GM21786 (cell line): ENCODE measurements around the gene ANO10.

Experiments
- ATAC-seq: cut with Tn5 transposase; IDR thresholded peaks from one replicate; pipeline ENCODE4 v1.9.1; 2021; ENCODE audit not compliant: unreplicated experiment

ANO10 gene

GRCh38 chr3:43353923-43354670 lies 267.7 kb downstream of the ANO10 start:
- no peak for ATAC-seq

- ATAC-seq = no peak
Observed at GRCh38 chr3:43353393-43353792, 268.4 kb downstream of the ANO10 start.

- ATAC-seq = no peak
Observed at GRCh38 chr3:43349716-43350115, 272.1 kb downstream of the ANO10 start.

- no peak for ATAC-seq
Observed at GRCh38 chr3:43348852-43349574, 272.8 kb downstream of the ANO10 start.

- ATAC-seq = no peak
Observed at GRCh38 chr3:43348350-43348749, 273.5 kb downstream of the ANO10 start.

- ATAC-seq = no peak
Observed at GRCh38 chr3:43347774-43348173, 274.0 kb downstream of the ANO10 start.

- no peak for ATAC-seq
Observed at GRCh38 chr3:43346978-43347749, 274.6 kb downstream of the ANO10 start.

- ATAC-seq = no peak
Observed at GRCh38 chr3:43345877-43346276, 275.9 kb downstream of the ANO10 start.

GRCh38 chr3:43345246-43345645 lies 276.6 kb downstream of the ANO10 start:
- no peak for ATAC-seq

- ATAC-seq = no peak
Observed at GRCh38 chr3:43344520-43344919, 277.3 kb downstream of the ANO10 start.

GRCh38 chr3:43343815-43344214 lies 278.0 kb downstream of the ANO10 start:
- ATAC-seq = no peak

GRCh38 chr3:43343185-43343584 lies 278.6 kb downstream of the ANO10 start:
- ATAC-seq = no peak

GRCh38 chr3:43341788-43342187 lies 280.0 kb downstream of the ANO10 start:
- ATAC-seq = no peak

GRCh38 chr3:43340403-43340802 lies 281.4 kb downstream of the ANO10 start:
- ATAC-seq = no peak

GRCh38 chr3:43338295-43338694 lies 283.5 kb downstream of the ANO10 start:
- no peak for ATAC-seq

GRCh38 chr3:43335799-43336198 lies 286.0 kb downstream of the ANO10 start:
- ATAC-seq = no peak

- no peak for ATAC-seq
Observed at GRCh38 chr3:43334976-43335375, 286.8 kb downstream of the ANO10 start.

- no peak for ATAC-seq
Observed at GRCh38 chr3:43331381-43331780, 290.4 kb downstream of the ANO10 start.

- ATAC-seq = no peak
Observed at GRCh38 chr3:43330981-43331380, 290.8 kb downstream of the ANO10 start.

- ATAC-seq = no peak
Observed at GRCh38 chr3:43328653-43329052, 293.2 kb downstream of the ANO10 start.

- peak; percentile 29 for ATAC-seq
Observed at GRCh38 chr3:43327582-43327979, 294.2 kb downstream of the ANO10 start.
